DMS53 (cell line): ENCODE results near the gene CASP2.

Source experiments
- DNase-seq: peaks from one replicate; lab custom pipeline; 2025; lab: John Stamatoyannopoulos, UW

CASP2 gene

DNA sequence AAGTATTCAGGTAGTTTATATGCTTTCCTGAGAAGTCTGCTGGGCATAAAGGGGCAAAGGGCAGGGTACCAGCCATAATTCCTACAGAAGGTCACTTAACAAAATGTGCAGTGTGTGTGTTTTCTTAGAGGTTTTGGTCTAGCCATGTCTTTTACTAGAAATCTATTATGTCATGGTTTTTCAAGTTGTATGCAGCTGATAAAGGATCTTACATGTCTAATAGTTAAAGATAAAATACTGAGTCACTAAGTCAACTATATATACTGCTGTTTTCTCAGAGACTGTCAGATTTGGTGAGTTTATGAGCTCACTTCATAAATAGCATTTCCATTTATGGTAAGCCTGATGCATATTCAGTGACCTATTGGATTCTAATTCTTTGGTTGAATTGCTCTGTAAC is 7.7 kb downstream of the CASP2 start:
- no peak for DNase-seq

DNA sequence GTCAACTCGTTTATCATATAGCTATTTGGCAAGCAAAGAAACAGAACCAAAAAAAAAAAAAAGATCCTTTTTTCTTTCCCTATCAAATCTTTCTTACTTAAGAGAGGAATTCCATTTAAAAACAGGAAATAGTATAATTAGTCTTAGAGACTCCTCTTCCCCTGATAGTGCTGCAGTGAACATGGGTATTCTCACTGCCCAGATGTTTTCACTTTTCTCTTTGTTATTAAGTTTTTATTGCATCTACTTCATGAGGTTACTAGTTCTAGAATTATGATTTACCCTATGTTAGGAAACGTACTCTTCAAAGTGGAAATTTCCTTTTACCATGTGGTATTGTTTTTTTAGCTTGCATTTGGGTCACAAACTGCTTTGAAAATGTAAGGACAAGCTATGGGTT is 8.5 kb downstream of the CASP2 start:
- DNase-seq = no peak

- no peak for DNase-seq
These were observed 11.2 kb downstream of the CASP2 start for GRCh38 chr7:143299346-143299745.

DNA sequence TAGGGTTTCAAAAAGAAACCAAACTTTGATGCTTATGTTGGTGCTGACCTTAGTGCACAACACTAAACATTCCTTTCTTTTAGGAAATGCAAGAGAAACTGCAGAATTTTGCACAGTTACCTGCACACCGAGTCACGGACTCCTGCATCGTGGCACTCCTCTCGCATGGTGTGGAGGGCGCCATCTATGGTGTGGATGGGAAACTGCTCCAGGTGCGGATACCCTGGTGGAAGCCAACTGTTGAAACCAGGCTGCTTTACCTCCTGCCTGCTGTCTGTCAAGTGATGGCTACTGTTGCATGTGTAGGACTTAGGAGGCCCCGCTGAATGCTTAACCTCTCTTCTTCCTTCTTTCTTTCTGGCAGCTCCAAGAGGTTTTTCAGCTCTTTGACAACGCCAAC is 11.7 kb downstream of the CASP2 start:
- peak; percentile 77 for DNase-seq

GRCh38 chr7:143300959-143301935 is 13.1 kb downstream of the CASP2 start:
- DNase-seq = no peak

DNA sequence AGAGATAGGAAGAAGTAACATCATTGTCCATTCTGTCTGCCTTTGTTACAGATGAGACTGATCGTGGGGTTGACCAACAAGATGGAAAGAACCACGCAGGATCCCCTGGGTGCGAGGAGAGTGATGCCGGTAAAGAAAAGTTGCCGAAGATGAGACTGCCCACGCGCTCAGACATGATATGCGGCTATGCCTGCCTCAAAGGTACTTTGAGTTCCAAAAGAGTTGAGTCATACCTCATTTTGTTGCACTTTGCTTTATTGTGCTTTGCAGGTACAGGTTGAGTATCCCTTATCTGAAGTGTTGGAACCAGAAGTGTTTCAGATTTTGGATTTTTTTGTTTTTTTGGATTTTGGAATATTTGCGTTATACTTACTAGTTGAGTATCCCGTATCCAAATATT is 15.6 kb downstream of the CASP2 start:
- DNase-seq = no peak

GRCh38 chr7:143304938-143305337 is 16.8 kb downstream of the CASP2 start:
- no peak for DNase-seq

- DNase-seq = peak; percentile 91
These were observed 17.4 kb downstream of the CASP2 start for GRCh38 chr7:143305423-143306070.

DNA sequence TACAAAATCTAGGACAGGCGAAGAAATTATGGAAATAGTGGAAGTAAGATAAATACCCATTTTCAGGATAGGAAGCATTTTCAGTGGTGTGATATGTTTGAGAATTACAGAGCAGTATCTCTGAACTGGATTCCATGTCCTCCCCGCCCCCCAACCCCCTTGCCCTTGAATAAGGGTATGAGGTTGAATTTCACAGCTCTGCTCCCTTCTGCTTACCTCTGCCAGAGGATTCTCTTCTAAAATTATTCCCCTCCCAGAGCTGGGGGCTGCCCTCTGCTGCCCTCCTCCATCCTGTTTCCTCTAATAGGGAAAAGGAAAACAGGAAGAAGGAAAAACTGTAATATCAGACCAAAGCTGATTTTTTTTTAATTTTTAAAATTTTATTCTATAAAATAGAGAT is 20.5 kb downstream of the CASP2 start:
- no peak for DNase-seq

GRCh38 chr7:143314127-143314526 is 26.0 kb downstream of the CASP2 start:
- no peak for DNase-seq

DNA sequence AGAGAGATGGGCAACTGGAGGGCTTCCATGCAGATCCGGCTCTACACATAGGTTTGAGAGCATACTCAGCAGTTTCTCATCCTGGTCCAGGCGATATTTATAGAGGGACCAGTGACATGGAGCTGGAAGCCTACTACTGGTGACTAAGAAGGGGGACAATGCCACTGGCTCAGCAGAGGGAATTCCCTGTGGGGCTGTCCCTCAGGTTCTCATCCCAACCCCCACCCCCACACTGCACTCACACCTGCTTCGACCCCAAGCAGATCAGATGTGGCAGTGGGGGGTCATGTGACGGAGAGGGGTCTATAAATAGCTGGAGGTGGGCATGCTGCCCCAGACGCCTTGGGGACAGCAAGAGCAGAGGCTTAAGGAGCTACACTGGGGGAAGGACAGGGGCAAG is 27.6 kb downstream of the CASP2 start, which contains the start of gene CLCN1:
Gene CLCN1 (plus strand): TSS at position 336 of the 400 bp plus-strand sequence. CDS start 102 bp downstream, outside the sequence.
- no peak for DNase-seq

- DNase-seq = no peak
These were observed 28.3 kb downstream of the CASP2 start for GRCh38 chr7:143316492-143316891.

DNA sequence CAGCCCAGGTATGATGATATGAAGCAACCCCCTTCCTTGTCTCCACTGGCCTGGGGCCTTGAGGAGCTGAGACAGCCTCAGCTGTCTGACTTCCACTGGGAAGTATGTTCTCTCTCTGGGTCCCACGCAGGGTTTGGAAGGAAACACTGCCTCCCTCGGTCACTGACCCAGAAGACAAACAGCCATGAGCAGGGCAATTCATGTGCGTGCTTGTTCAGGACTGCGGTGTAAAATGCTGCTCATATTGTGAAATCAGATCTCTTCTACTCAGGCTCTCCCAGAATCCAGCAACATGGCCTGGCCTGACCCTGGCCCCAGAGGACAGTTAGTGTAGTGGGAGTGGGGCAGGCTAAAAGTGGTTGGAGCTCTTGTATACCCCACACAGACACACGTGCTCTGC is 30.5 kb downstream of the CASP2 start:
- no peak for DNase-seq

DNA sequence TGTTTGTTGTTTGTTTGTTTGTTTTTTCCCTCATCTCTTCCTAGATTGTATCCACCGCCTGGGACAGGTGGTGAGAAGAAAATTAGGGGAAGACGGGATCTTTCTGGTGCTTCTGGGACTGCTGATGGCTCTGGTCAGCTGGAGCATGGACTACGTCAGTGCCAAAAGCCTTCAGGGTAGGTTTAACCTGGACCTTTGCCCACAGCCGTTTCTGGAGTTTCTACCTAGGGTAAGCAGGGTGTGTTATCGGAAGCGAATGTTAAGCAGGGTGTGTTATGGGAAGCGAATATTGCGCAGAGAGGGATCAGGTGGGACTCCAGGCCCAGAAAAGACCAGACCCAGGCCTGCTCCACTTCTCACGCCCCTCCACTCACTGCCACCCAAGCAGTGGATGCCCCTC is 32.5 kb downstream of the CASP2 start:
- no peak for DNase-seq

GRCh38 chr7:143321242-143321641 is 33.1 kb downstream of the CASP2 start:
- DNase-seq = no peak

GRCh38 chr7:143321734-143322133 is 33.6 kb downstream of the CASP2 start:
- DNase-seq = peak; percentile 49

DNA sequence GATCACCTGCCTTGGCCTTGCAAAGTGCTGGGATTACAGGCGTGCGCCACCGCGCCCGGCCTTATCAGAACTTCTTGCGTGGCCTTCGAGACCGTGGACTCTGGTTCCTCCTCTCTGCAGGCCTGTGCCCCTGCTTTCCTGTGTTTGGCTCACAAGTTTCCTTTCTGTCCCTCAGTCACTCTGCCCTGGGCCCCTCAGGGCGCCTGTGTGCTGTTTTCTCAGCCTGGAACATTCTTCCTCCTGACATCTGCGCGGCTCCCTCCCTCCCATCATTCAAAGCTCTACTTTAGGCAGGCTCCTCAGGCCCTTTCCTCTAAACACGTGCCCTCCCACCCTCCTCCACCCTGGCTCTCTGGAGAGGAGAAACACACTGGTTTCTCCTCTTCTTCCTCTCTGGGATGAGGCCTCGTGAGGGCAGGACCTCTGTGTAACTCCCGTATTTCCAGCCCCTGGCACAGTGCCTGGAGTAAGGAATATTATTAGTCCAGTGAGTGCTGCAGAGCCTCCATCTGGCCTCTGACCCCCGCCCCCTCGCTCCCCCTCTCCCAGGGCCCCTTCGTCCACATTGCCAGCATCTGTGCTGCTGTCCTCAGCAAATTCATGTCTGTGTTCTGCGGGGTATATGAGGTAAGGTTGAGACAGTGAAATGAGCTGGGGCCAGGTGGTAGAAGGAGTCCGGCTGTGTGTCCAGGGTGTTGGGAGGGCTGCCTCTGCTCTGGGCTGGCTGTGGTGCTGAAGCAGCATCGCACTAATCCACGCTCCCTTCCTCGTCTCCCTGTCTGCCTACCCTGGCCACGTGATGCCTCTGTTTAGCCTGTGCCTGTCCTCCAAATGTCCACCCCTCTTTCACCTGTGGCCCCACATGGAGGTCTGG is 34.8 kb downstream of the CASP2 start:
- no peak for DNase-seq

- no peak for DNase-seq
These were observed 35.5 kb downstream of the CASP2 start for GRCh38 chr7:143323653-143324052.

- peak; percentile 38 for DNase-seq
These were observed 37.1 kb downstream of the CASP2 start for GRCh38 chr7:143325240-143325639.

- DNase-seq = no peak
These were observed 39.8 kb downstream of the CASP2 start for GRCh38 chr7:143327903-143328302.

GRCh38 chr7:143329471-143330170 is 41.5 kb downstream of the CASP2 start:
- no peak for DNase-seq
